PC-3 (cell line): Measurements from ENCODE around the gene AHNAK.

ENCODE experiments used
- CTCF ChIP-seq: fragments of 300-600 bp; sonication (generic); conservative IDR thresholded peaks from 2 replicates; pipeline ENCODE4 v1.5.1; 2017; ENCODE audit warnings: antibody characterized with exemption, low read depth, mild to moderate bottlenecking, low read length
- EZH2phosphoT487 ChIP-seq: fragments of 300-600 bp; sonication (generic); IDR thresholded peaks from 2 replicates; pipeline ENCODE4 v1.6.1; 2018; ENCODE audit warnings: mild to moderate bottlenecking, antibody characterized with exemption, low read length, borderline replicate concordance

DNA sequence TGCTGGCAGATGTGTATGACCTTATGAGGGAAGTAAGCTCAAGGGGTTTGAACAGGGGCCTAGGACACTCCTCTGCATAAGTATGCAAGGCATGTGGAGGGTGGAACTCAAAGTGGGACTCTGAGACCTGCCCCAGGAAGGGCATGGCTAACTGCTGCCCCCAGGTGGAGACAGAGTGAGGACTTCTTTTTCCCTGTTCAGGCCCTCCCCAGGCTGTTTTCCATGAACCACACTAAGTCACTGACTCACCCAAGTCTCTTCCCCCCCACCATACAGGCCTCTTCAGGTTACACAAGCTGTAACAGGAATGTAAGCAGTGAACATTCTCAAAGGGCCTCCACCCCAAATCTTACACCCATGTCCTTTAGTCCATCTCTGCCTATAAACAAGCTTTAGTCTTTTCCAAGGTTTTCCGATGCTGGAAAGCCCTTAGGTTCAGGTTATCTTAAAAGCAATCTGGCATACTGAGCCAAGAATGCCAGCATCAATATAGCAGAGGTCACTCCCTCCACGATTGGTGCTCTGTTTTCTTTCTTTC lies 14.0 kb upstream of the AHNAK start:
- peak; percentile 96 for TF ChIP-seq CTCF
- TF ChIP-seq EZH2phosphoT487: no peak
